Measurements from ENCODE around the gene COX14.

DNA sequence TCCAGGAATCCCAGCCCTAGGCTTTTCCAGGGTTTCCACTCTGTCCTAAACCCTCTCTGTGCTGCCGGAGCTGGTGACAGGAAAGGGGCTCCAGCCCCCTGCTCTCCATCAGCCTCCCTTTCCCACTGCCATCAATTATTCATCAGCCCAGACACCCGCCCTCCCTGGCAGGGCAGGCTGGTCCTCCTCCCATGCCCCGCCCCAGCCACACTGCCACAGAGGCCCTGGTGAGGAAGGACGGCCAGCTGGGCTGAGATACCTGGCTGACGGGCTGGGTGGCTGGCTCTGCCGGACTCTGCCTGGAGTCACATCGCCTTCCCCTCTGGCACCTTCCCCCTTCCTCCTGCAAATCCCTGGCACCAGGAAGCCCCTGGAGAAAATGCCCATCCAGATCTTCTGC lies 38.8 kb upstream of the COX14 start:
- TF ChIP-seq EZH2 (IDR thresholded peaks at IDR 0.05; ENCODE audit: low read length): no peak
- TF ChIP-seq, protein P1, sequence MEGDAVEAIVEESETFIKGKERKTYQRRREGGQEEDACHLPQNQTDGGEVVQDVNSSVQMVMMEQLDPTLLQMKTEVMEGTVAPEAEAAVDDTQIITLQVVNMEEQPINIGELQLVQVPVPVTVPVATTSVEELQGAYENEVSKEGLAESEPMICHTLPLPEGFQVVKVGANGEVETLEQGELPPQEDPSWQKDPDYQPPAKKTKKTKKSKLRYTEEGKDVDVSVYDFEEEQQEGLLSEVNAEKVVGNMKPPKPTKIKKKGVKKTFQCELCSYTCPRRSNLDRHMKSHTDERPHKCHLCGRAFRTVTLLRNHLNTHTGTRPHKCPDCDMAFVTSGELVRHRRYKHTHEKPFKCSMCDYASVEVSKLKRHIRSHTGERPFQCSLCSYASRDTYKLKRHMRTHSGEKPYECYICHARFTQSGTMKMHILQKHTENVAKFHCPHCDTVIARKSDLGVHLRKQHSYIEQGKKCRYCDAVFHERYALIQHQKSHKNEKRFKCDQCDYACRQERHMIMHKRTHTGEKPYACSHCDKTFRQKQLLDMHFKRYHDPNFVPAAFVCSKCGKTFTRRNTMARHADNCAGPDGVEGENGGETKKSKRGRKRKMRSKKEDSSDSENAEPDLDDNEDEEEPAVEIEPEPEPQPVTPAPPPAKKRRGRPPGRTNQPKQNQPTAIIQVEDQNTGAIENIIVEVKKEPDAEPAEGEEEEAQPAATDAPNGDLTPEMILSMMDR (optimal IDR thresholded peaks at IDR 0.05 in 1 of 3, IDR thresholded peaks at IDR 0.05 in 1 of 3, conservative IDR thresholded peaks at IDR 0.05 in 1 of 3; ENCODE audit: extremely low read depth in 1 of 3, insufficient read depth in 2 of 3, low read length in 3 of 3): no peak
